IMR-90 (cell line): ENCODE data around the gene DRC7. TPM values are rescaled to one million over a fixed set of nuclear protein-coding genes. Genes with fewer than 3 reads are reported as not detected.

Experiments used
- ATAC-seq: fragments of 200-7000 bp; cut with Tn5 transposase; 2 replicates; pipeline ENCODE4 v1.9.1; 2020; ENCODE audit warnings: low read depth, mild to moderate bottlenecking, moderate library complexity
- BruUV-seq: library from RNA; stranded (reverse); fragments of 400-500 nt; replicated peaks from 2 replicates; lab custom pipeline; 2021; lab: Mats Ljungman, UMichigan
- CTCF ChIA-PET: fragments of 300-600 bp; formaldehyde crosslinking; extraction: SDS; loops from one replicate; lab custom pipeline; 2021; ENCODE audit warnings: antibody characterized with exemption; lab: Yijun Ruan, JAX
- POLR2A ChIA-PET: fragments of 300-600 bp; sonication (Branson Sonifier 250); formaldehyde crosslinking; loops from one replicate; lab custom pipeline; 2022; ENCODE audit warnings: antibody characterized with exemption; ENCODE audit not compliant: unreplicated experiment; lab: Charles Lee
- DNase-seq: peaks from one replicate; pipeline ENCODE4 v3.0.0; 2013
- H2AFZ ChIP-seq: replicated peaks from 2 replicates; pipeline ENCODE3; 2013; ENCODE audit warnings: low read length, mild to moderate bottlenecking; ENCODE audit not compliant: poor library complexity
- H2AK5ac ChIP-seq: 2 replicates; pipeline ENCODE4 v1.6.1; 2013; ENCODE audit warnings: low read depth, low read length, inconsistent platforms
- H2AK9ac ChIP-seq: replicated peaks from 2 replicates; pipeline ENCODE3; 2013; ENCODE audit warnings: mild to moderate bottlenecking, low read depth, low read length, moderate library complexity; ENCODE audit not compliant: poor library complexity
- H2BK120ac ChIP-seq: 2 replicates; pipeline ENCODE4 v1.6.1; 2013; ENCODE audit warnings: low read depth, low read length, inconsistent platforms
- H2BK15ac ChIP-seq: 3 replicates; pipeline ENCODE4 v1.6.1; 2013; ENCODE audit warnings: low read depth, low read length, inconsistent platforms
- H2BK20ac ChIP-seq: 2 replicates; pipeline ENCODE4 v1.6.1; 2013; ENCODE audit warnings: low read depth, mild to moderate bottlenecking, inconsistent platforms, low read length, moderate library complexity
- H2BK5ac ChIP-seq: 2 replicates; pipeline ENCODE4 v1.6.1; 2013; ENCODE audit warnings: mild to moderate bottlenecking, low read depth, low read length, inconsistent platforms; ENCODE audit not compliant: poor library complexity, severe bottlenecking
- H3K14ac ChIP-seq: replicated peaks from 2 replicates; pipeline ENCODE4 v1.6.1; 2013; ENCODE audit warnings: low read depth, low read length, inconsistent platforms
- H3K18ac ChIP-seq: 2 replicates; pipeline ENCODE4 v1.6.1; 2013; ENCODE audit warnings: low read depth, low read length, control low read depth
- H3K23ac ChIP-seq: 2 replicates; pipeline ENCODE4 v1.6.1; 2013; ENCODE audit warnings: low read depth, low read length, inconsistent platforms
- H3K27ac ChIP-seq: 2 replicates; pipeline ENCODE4 v1.5.1; 2013; ENCODE audit warnings: mild to moderate bottlenecking, control low read depth, low read length; ENCODE audit not compliant: insufficient read depth
- H3K27me3 ChIP-seq: 2 replicates; pipeline ENCODE4 v1.6.1; 2013; ENCODE audit warnings: low read length; ENCODE audit not compliant: control insufficient read depth, insufficient read depth
- H3K36me3 ChIP-seq: 2 replicates; pipeline ENCODE4 v1.6.1; 2013; ENCODE audit warnings: low read length, mixed read lengths; ENCODE audit not compliant: control insufficient read depth, insufficient read depth
- H3K4ac ChIP-seq: 2 replicates; pipeline ENCODE4 v1.6.1; 2013; ENCODE audit warnings: low read depth, low read length, inconsistent platforms
- H3K4me1 ChIP-seq: 2 replicates; pipeline ENCODE4 v1.6.1; 2013; ENCODE audit warnings: low read length, mixed read lengths; ENCODE audit not compliant: control insufficient read depth, insufficient read depth
- H3K4me2 ChIP-seq: 2 replicates; pipeline ENCODE4 v1.6.1; 2013; ENCODE audit warnings: low read depth, mild to moderate bottlenecking, control low read depth, low read length, moderate library complexity
- H3K4me3 ChIP-seq: 2 replicates; pipeline ENCODE4 v1.5.1; 2013; ENCODE audit warnings: low read depth, mild to moderate bottlenecking, control low read depth, low read length, moderate library complexity; ENCODE audit not compliant: insufficient read depth
- H3K56ac ChIP-seq: 2 replicates; pipeline ENCODE4 v1.6.1; 2013; ENCODE audit warnings: low read length, inconsistent platforms; ENCODE audit not compliant: insufficient read depth; ENCODE audit errors: extremely low read depth
- H3K79me1 ChIP-seq, 2 experiments: 2 replicates each; pipeline ENCODE4 v1.6.1; 2013; ENCODE audit warnings: low read length in 2 of 2, inconsistent platforms in 1 of 2, low read depth in 1 of 2
- H3K9ac ChIP-seq: 2 replicates; pipeline ENCODE4 v1.6.1; 2013; ENCODE audit warnings: low read depth, low read length, control low read depth
- H3K9me1 ChIP-seq: 2 replicates; pipeline ENCODE4 v1.6.1; 2013; ENCODE audit warnings: low read length, inconsistent platforms; ENCODE audit not compliant: insufficient read depth
- H3K9me3 ChIP-seq: 2 replicates; pipeline ENCODE4 v1.6.1; 2013; ENCODE audit warnings: low read length; ENCODE audit not compliant: control insufficient read depth, insufficient read depth
- H4K20me1 ChIP-seq: 2 replicates; pipeline ENCODE4 v1.6.1; 2013; ENCODE audit warnings: low read length, inconsistent platforms; ENCODE audit not compliant: insufficient read depth
- H4K5ac ChIP-seq: 2 replicates; pipeline ENCODE4 v1.6.1; 2013; ENCODE audit warnings: mild to moderate bottlenecking, low read depth, low read length, control low read depth
- H4K8ac ChIP-seq, 2 experiments: 2 replicates each; pipeline ENCODE4 v1.6.1; 2013; ENCODE audit warnings: low read depth in 2 of 2, low read length in 2 of 2, control low read depth in 1 of 2, inconsistent platforms in 1 of 2
- H4K91ac ChIP-seq: 2 replicates; pipeline ENCODE4 v1.6.1; 2013; ENCODE audit warnings: low read depth, low read length, inconsistent platforms; ENCODE audit not compliant: insufficient read depth
- BHLHE40 ChIP-seq: fragments of 150-350 bp; IDR thresholded peaks from 2 replicates; pipeline ENCODE4 v1.6.1; 2016; ENCODE audit warnings: mild to moderate bottlenecking, low read depth, low read length
- CEBPB ChIP-seq: IDR thresholded peaks from 2 replicates; pipeline ENCODE4 v1.6.1; 2012; ENCODE audit warnings: low read depth, low read length, improper control_type of control experiment
- FOS ChIP-seq: fragments of 150-350 bp; IDR thresholded peaks from 2 replicates; pipeline ENCODE4 v1.6.1; 2016; ENCODE audit warnings: low read depth, low read length
- NFE2L2 ChIP-seq: fragments of 150-350 bp; IDR thresholded peaks from 2 replicates; pipeline ENCODE4 v1.6.1; 2016; ENCODE audit warnings: low read depth, mild to moderate bottlenecking, low read length
- RAD21 ChIP-seq: IDR thresholded peaks from 2 replicates; pipeline ENCODE4 v1.6.1; 2012; ENCODE audit warnings: low read length, improper control_type of control experiment
- WGBS, 2 experiments: methylation state at CpG; one replicate each; pipeline versions ENCODE4 v1.1.5 to v1.1.7; 2013; ENCODE audit warnings: missing lambda C conversion rate in 2 of 2; ENCODE audit not compliant: insufficient read length in 1 of 2; ENCODE audit errors: extremely low coverage in 2 of 2; 5-methylcytosine and 5-hydroxymethylcytosine counted together
- dilution Hi-C: fragments of 300-500 bp; cut with HindIII; formaldehyde crosslinking; loops from one replicate; pipeline ENCODE4 v1.14.3; 2018; ENCODE audit warnings: low sequenced_read_pairs; ENCODE audit not compliant: unreplicated experiment
- in situ Hi-C: fragments of 300-500 bp; cut with MboI; formaldehyde crosslinking; loops from 3 replicates; pipeline ENCODE4 v1.14.3; 2019; ENCODE audit warnings: low sequenced_read_pairs, inconsistent platforms, mixed read lengths
- intact Hi-C: fragments of 100-400 bp; cut with micrococcal nuclease; formaldehyde crosslinking; loops from 2 replicates; pipeline ENCODE4 v1.10.0; 2022
- polyA plus RNA-seq, 3 experiments: library from polyadenylated mRNA; depleted of rRNA; stranded (reverse); fragments of >200 nt; gene quantifications; 2 replicates each; pipeline ENCODE4 v1.2.3, GENCODE V29; 2012; ENCODE audit warnings: low replicate concordance in 1 of 3
- total RNA-seq: library from RNA; depleted of rRNA; stranded (reverse); fragments of >200 nt; gene quantifications from 2 replicates; pipeline ENCODE4 v1.2.3, GENCODE V29; 2012
- TF ChIP-seq, protein P1 (sequence below): fragments of 150-350 bp; IDR thresholded peaks from 2 replicates; pipeline ENCODE4 v1.6.1; 2017; ENCODE audit warnings: mild to moderate bottlenecking, antibody characterized with exemption, low read length, low read depth
- TF ChIP-seq, protein P2 (sequence below): fragments of 150-350 bp; IDR thresholded peaks from 2 replicates; pipeline ENCODE4 v1.6.1; 2016; ENCODE audit warnings: low read depth, mild to moderate bottlenecking, low read length, moderate library complexity, borderline replicate concordance

Gene DRC7
- total and polyA plus RNA-seq, 2 of the 4 experiments (the other 2 are of a cell fraction): not detected

DNA sequence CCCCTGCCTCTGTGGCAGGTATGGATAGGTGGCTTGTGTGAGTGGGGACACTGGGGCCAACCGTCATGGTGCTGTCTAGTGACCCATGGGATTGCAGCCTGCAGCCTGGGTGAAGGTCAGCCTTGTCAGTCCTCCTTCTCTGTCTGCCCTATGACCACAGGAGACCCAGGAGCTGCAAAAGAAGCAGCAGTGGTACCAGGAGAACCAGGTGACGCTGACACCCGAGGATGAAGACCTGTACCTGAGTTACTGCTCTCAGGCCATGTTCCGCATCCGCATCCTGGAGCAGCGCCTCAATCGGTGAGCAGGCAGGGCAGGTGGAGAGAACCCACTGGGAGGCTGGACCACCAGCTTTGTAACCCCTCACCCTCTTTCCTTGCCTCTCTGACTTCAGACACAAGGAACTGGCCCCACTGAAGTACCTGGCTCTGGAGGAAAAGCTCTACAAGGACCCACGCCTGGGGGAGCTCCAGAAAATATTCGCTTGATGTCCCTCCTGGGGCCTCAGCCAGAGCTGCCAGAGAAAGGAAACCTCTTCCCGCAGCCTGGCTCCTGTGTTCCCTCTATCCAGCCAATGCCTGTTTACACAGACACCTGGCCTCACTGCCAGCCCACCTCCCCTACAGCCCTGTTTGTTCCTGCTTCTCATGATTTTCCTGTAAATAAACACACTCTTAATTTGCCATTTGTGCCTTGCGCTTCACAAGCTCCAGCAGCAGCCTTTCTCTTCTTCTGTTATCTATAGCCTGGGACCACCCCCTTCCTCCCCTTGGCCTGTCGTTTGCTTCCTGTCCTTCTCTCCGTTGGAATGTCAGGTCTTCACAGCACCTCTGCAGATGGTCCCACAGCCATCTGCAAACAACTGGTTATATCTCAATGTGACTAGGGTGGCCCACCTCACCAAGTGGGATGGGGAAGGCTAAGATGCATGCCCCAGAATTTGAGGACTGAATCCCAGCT lies 36.4 kb downstream of the DRC7 start (continued):
- TF ChIP-seq, protein P1, sequence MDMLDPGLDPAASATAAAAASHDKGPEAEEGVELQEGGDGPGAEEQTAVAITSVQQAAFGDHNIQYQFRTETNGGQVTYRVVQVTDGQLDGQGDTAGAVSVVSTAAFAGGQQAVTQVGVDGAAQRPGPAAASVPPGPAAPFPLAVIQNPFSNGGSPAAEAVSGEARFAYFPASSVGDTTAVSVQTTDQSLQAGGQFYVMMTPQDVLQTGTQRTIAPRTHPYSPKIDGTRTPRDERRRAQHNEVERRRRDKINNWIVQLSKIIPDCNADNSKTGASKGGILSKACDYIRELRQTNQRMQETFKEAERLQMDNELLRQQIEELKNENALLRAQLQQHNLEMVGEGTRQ: no peak

DNA sequence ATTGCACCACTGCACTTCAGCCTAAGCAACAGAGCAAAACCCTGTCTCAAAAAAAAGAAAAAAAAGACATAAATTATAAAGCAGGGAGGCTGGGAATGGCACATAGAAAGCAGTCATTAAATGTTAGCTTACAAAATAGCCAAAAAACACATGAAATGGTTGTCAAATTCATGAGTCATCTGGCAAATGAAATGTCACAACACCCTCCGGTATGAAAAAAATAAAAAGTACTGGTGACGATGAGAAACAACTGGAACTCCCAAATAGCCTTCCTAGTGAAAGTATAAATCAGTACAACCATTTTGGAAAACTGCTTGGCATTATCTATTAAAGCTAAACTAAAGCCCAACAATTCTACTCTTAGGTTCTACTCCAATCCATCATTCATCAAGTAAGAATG lies 37.4 kb downstream of the DRC7 start:
- 43% methylated on average over 1 of the region's 2 CpGs; no CpG with 5 or more reads in 1 of the 2 experiments for WGBS, 2 experiments
- in situ Hi-C loops: no loop called here
- CTCF ChIA-PET: no interaction called here

More for the DNA sequence above, 37.4 kb downstream of the DRC7 start:
- Histone ChIP-seq H3K9me1 (peaks cover 3% of the 10 kb centered on the region; the same call in 1 of the 2 replicates), H3K36me3 (no peaks in the 10 kb centered on the region), H2BK15ac (no peak overlapping the region), H3K79me1 (peaks cover 0 to 16% of the 10 kb centered on the region in 2 experiments; a peak in 2 of 4 replicates), H2BK5ac (no peak overlapping the region), H4K91ac (no peak overlapping the region), H3K27ac (no peak overlapping the region), H3K18ac (no peak overlapping the region), H3K4me3 (no peak overlapping the region), H3K4ac (no peak overlapping the region), H2BK20ac (no peak overlapping the region), H3K9ac (no peak overlapping the region), H3K23ac (no peak overlapping the region), H3K4me1 (peaks cover 5% of the 10 kb centered on the region), H2BK120ac (no peak overlapping the region), H3K14ac (no peak overlapping the region), H2AK5ac (no peak overlapping the region), H2AK9ac (no peak overlapping the region), H4K5ac (no peak overlapping the region), H4K8ac (no peak overlapping the region), H3K4me2 (no peak overlapping the region), H3K56ac (no peak overlapping the region), H3K27me3 (no peaks in the 10 kb centered on the region; the same call in 1 of the 2 replicates), H4K20me1 (no peaks in the 10 kb centered on the region), H3K9me3 (no peaks in the 10 kb centered on the region), H2AFZ (no peak overlapping the region)
- TF ChIP-seq RAD21 (no peak), FOS (0 out of 2 replicates have a peak, but pooled peaks have one; percentile 8), NFE2L2 (no peak), BHLHE40 (no peak), CEBPB (peak; percentile 42; the same call in 1 of the 2 replicates)
- TF ChIP-seq, protein P2, sequence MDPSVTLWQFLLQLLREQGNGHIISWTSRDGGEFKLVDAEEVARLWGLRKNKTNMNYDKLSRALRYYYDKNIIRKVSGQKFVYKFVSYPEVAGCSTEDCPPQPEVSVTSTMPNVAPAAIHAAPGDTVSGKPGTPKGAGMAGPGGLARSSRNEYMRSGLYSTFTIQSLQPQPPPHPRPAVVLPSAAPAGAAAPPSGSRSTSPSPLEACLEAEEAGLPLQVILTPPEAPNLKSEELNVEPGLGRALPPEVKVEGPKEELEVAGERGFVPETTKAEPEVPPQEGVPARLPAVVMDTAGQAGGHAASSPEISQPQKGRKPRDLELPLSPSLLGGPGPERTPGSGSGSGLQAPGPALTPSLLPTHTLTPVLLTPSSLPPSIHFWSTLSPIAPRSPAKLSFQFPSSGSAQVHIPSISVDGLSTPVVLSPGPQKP: no peak
- intact Hi-C loops: no loop called here
- no peak for ATAC-seq
- POLR2A ChIA-PET: no interaction called here
- no TSS peak for BruUV-seq
- DNase-seq: peak; percentile 25
- dilution Hi-C loops: no loop called here
